Activated effector memory CD4-positive, alpha-beta T cell treated with Interleukin-2 at 50 U/mL for 16 hours (primary cell): ENCODE results near the gene PPP2R2D.

ENCODE experiments used
- DNase-seq: peaks from one replicate; pipeline ENCODE4 v3.0.0-alpha.2; 2020

The PPP2R2D gene

DNA sequence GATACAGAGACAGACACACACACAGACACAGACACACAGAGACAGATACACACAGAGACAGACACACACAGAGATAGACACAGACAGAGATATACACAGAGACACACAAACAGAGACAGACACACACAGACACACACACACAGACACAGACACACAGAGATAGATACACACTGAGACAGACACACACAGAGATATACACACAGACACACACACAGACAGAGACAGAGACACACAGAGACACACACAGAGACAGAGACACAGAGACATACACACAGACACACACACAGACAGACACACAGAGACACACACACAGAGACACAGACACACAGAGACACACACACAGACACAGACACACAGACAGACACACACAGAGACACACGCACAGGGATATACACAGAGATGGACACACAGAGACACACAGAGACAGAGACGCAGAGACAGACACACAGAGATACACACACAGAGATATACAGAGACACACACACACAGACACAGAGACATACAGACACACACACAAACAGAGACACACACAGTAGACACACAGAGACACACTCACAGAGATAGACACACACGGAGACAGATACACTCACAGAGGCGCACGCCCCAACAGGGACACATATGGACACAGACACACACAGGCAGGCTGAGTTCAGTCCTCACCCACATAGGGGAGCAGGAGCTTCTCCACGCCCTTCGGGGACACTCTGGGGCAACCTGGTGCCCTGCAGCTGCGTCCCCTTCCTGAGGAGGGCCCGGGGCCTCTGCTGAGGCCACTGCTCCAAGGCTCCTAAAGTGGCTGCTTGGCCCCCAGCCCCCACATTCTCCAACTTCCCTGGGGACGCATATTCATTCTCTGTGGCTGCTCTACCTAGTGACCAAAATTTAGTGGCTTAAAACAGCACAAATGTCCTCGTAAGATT is 10.3 kb upstream of the PPP2R2D start:
- DNase-seq, result no peak

DNA sequence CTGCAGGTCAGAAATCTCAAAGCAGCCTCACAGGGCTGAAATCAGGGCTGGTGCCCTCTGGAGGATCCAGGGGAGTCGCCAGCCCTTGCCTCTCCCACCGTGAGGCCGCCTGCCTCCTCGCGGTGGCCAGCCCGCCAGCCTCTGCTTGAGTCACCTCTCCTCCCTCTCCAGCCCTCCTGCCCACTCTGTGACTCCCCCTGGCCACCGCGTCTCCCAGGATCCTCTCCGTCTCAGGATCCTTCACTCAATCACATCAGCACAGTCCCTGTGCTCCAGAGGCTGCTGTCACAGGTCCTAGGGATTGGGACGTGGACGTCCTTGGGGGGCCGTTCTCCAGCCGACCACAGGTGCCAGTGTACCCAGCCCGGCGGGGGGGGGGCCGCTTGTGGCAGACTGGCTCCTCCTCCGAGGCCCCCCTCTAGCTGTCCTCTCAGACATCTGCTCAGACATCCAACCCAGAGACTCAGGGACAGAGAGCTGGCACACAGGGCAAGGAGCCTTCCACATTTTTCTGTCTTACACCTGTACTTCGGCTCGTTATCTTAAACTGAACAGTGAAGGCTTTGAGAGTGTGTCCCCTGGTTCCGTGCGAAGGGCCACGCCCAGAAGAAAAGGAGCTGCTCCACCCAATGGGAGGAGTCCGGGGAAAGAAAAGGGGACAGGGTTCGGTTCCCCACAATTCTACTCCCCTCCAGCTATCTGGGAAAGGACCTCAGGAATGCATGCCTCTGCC is 9.4 kb upstream of the PPP2R2D start:
- no peak for DNase-seq

GRCh38 chr10:131891929-131892805 is 8.6 kb upstream of the PPP2R2D start:
- no peak for DNase-seq

DNA sequence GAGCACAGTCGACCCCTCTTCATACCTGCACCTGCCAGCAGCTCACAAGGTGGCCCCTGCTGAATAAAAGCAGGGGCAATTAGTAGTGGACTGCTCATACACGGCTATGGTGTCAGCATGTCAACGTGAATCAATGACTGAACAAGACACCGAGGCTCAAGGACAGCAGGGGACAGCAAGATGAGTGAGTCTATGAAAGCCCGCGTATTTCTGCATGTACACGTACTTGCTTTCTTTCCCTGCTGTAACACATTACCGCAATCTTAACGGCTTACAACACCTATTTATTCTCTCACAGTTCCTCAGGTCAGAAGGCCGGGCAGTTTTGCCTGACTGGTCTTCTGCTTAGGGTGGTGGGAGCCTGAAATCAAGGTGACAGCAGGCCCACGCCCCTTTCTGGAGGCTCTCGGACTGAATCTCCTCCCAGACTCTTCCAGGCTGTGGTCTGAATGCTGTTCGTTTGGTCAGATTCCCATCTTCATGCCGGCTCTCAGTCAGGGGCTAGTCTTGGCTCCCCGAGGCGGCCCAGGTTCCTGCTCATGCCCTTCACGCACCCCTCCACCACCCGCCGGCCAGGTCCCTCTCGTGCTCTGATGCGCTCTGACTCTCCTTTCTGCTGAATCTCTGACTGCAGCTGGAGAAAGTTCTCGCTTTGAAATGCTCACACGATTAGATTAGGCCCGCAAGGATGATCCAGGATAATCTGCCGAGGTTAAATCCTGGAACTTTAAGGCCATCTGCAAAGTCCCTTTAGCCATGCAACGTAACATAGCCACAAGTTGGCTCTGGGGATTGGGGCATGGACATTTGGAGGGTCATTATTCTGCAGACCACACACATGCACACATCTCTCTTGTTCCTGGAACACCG is 7.8 kb upstream of the PPP2R2D start:
- DNase-seq, result no peak

DNA sequence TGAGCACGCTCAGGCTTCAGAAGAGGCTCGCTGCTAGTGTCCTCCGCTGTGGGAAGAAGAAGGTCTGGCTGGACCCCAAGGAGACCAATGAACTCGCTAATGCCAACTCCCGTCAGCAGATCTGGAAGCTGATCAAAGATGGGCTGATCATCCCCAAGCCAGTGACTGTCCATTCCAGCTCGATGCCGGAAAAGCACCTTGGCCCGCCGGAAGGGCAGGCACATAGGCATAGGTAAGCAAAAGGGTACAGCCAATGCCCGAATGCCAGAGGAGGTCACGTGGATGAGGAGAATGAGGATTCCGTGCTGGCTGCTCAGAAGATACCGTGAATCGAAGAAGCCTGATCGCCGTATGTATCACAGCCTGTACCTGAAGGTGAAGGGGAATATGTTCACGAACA is 5.7 kb upstream of the PPP2R2D start:
- no peak for DNase-seq

DNA sequence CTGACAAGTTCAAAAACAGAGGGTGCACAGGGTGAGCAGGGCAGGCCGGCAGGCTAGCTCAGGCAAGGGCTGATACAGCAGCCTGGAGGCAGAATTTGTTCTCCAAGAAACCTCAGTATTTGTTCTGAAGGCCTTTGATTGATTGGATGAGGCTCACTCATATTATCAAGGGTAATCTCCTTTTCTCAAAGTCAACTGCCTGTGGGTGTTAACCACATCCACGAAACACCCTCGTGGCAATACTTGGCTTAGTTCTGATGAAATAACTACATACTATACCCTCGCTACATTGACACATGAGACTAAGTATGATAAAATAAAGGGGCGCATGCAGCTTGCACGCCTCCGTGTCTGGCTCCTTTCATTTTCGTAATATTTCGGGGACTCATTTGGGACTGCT is 4.4 kb upstream of the PPP2R2D start:
- DNase-seq, result no peak

GRCh38 chr10:131897297-131897899 is 3.4 kb upstream of the PPP2R2D start:
- no peak for DNase-seq

DNA sequence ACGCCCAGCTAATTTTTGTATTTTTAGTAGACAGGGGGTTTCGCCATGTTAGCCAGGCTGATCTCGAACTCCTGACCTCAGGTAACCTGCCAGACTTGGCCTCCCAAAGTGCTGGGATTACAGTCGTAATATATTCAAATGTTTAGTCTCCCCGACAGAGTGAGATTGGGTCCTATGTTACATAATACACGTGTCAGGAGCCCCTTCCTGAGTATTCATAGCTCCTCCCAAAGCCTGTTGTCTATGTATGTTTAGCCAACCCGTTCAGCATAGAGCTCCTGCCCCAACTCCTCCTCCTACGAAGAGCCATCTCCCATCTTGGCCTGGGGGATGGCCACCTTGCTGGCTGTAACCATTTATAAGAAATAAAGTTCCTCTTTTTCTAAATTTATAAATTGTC is 2.7 kb upstream of the PPP2R2D start:
- no peak for DNase-seq

- no peak for DNase-seq
Observed at GRCh38 chr10:131898713-131899112, 2.1 kb upstream of the PPP2R2D start.

- no peak for DNase-seq
Observed at GRCh38 chr10:131899116-131899690, 1.6 kb upstream of the PPP2R2D start.

GRCh38 chr10:131899695-131900349 is 986 bp upstream of the PPP2R2D start:
- no peak for DNase-seq

DNA sequence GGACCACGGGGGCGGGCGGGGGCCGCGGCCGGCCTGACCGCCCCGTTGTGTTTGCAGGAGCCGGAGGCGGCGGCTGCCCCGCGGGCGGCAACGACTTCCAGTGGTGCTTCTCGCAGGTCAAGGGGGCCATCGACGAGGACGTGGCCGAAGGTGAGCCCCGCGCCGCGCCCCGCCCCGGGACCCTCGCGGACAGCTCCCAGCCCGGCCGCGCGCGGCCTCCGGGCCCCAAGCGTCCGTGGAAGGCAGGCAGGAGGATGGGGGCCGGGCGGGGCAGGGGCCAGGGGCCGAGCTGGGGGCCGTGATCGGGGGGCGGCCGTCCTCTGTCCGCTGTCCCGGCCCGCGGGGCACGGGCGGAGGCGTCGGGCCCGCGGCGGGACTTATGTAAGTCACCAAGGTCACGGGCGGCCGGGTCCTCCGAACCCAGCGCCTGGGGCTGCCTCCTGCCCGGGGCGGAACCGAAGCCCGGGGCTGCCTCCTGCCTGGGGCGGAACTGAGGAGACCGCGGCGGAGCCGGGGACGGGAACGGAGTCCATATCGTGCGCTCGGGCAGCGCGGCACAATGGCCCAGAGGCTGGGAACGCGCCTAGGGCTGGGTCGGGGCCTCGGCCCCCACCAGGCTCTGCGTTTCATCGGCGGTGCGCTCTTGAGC is 497 bp downstream of the PPP2R2D start:
- peak; percentile 37 for DNase-seq

GRCh38 chr10:131902211-131902610 is 1.4 kb downstream of the PPP2R2D start:
- DNase-seq, result no peak

DNA sequence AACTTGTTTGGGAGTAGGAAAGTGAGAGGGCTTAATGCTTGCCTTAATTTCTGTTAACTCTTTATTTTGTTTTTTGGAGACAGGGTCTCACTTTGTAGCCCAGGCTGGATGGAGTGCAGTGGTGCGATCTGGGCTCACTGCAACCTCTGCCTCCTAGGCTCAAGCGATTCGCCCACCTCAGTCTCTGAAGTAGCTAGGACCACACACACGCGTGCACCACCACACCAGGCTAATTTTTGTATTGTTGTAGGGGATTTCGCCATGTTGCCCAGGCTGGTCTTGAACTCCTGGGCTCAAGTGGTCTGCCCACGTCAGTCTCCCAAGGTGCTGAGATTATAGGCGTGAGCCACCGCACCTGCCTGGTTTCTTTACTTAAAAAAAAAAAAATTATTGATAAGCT is 1.9 kb downstream of the PPP2R2D start:
- no peak for DNase-seq

DNA sequence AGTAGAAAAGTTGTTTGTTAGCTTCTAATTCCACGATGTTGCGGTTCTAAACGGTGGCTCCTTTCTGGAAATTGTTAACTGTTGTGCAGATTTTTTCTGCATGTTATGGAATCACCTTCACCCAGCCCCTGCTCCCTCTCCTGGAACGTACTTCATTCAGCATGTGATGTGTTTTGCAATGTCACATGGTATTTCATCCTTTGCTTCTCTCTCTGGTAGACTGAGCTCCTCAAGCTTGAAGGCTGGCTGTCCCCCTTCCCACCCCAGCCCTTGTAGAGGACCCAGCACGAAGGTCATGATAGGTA is 4.4 kb downstream of the PPP2R2D start:
- DNase-seq, result no peak

DNA sequence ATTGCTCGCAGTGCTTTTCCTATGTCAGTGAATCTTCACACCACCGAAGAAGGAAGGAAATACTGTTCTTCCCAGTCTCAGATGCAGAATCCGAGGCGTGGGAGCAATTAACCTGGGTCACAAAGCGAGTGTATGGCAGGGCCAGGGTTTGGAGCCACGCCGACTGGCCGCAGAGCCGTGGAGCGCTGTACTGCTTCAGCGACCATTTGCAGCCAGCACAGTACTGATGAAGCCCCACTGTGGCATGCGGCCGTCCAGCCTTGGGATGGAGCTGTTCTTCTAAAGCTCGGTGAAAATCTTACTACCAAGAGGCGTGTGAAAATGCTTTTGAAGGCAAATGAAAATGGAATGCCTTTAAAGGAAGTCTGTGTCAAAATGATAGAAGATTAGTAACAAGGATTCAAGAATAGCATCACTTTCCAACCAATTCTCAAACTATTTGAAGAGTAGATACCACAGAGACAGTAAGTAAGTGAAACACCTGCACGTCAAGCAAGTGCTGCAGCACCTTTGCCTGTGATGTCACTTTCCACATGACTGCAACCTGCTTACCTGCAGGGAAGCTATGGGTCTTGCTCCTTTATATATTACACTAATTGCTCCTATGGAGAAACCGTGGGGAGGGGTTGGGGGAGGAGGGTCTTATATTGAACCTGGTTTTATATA is 4.9 kb downstream of the PPP2R2D start:
- DNase-seq, result no peak

DNA sequence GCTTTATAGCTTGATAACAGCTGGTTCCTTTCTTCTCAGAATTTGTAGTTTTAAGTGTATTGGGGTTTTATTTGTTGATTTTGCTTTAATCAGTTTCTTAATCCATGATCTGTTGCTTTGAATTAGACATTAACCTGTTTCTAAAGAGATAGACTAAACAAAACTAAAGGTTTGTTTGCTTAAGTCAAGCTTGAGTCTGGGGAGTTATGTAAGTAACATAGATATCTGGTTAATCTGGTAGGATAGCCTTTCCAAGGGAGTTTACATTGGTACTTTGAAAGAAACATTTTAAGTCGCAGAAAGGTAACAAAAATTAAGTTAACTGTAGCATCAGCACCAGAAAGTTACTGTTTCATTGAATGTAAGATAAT is 5.4 kb downstream of the PPP2R2D start:
- no peak for DNase-seq

- no peak for DNase-seq
Observed at GRCh38 chr10:131907679-131908078, 6.9 kb downstream of the PPP2R2D start.

DNA sequence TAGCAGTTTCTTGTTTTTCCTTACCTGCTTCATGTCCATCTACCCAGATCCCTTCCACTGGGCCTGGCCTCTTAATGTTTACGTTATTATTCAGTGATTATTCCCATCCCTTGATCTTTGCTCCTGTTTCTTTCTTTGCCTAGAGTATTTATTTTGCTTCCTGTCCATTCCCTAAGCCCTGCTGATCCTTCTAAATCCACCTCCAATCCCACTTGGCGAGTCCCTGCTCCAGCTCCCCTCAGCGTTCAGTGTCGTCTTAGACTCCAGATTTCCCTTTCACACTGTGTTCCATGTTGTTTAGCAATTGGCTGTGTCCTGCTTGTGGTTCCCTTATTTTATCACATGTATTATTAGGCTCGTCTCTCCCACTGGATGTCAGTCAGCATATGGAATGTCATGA is 7.3 kb downstream of the PPP2R2D start:
- DNase-seq, result no peak
